Measurements from ENCODE around the gene SAMD4A.

- no peak for TF ChIP-seq CTCF (conservative IDR thresholded peaks at IDR 0.05 in 1 of 2, IDR thresholded peaks at IDR 0.05 in 1 of 2; ENCODE audit: extremely low read depth in 1 of 2, insufficient read depth in 1 of 2, low read depth in 1 of 2, low read length in 2 of 2)
- TF ChIP-seq EZH2 (IDR thresholded peaks at IDR 0.05; ENCODE audit: borderline replicate concordance, low read length) = no peak
These were observed 80.5 kb downstream of the SAMD4A start for GRCh38 chr14:54647378-54647777.

All from mammary epithelial cell (primary cell).